CD14-positive monocyte (primary cell): Measurements from ENCODE around the gene PTGER1. TPM values are rescaled to one million over a fixed set of nuclear protein-coding genes. Genes with fewer than 3 reads are reported as not detected.

Source experiments
- DNase-seq, 3 donors: peaks; one replicate each; pipeline ENCODE4 v3.0.0-alpha.2; 2011 to 2022
- H2AFZ ChIP-seq: 2 replicates; pipeline ENCODE4 v1.6.0; 2012; ENCODE audit warnings: mild to moderate bottlenecking, low read depth, low read length, inconsistent platforms; ENCODE audit not compliant: insufficient read depth, poor library complexity, severe bottlenecking
- H3K27ac ChIP-seq, 2 donors: 1 replicate in 1 of 2; 2 replicates in 1 of 2; pipeline ENCODE4 v1.5.1; 2012 to 2013; ENCODE audit warnings: low read length in 2 of 2, control low read depth in 1 of 2, inconsistent platforms in 1 of 2, low read depth in 1 of 2, mild to moderate bottlenecking in 1 of 2
- H3K27me3 ChIP-seq, 2 donors: one replicate each; pipeline versions ENCODE4 v1.6.0 to v1.6.1; 2011 to 2013; ENCODE audit warnings: low read length in 2 of 2; ENCODE audit not compliant: control insufficient read depth in 2 of 2, insufficient read depth in 2 of 2
- H3K36me3 ChIP-seq, 2 donors: replicated peaks in 1 of 2; 1 replicate in 1 of 2; 2 replicates in 1 of 2; pipeline versions ENCODE4 v1.5.1 to v1.6.1; 2012 to 2013; ENCODE audit warnings: low read length in 2 of 2, control low read depth in 1 of 2, inconsistent platforms in 1 of 2, mild to moderate bottlenecking in 1 of 2; ENCODE audit not compliant: insufficient read depth in 2 of 2, control insufficient read depth in 1 of 2
- H3K4me1 ChIP-seq, 2 donors: 1 replicate in 1 of 2; 2 replicates in 1 of 2; pipeline versions ENCODE4 v1.5.1 to v1.6.1; 2012 to 2013; ENCODE audit warnings: low read length in 2 of 2, control low read depth in 1 of 2, inconsistent platforms in 1 of 2, mild to moderate bottlenecking in 1 of 2, moderate library complexity in 1 of 2; ENCODE audit not compliant: insufficient read depth in 2 of 2, control insufficient read depth in 1 of 2
- H3K4me2 ChIP-seq: replicated peaks from 2 replicates; pipeline ENCODE3; 2012; ENCODE audit warnings: low read length, moderate library complexity, mild to moderate bottlenecking; ENCODE audit not compliant: poor library complexity, severe bottlenecking; ENCODE audit errors: extremely low read depth
- H3K4me3 ChIP-seq, 3 experiments: fragments of 200-600 bp in 1 of 3; sonication (generic) in 1 of 3; replicated peaks in 1 of 3; 1 replicate in 2 of 3; 2 replicates in 1 of 3; pipeline ENCODE4 v1.5.1; 2011 to 2013; ENCODE audit warnings: low read length in 3 of 3, mild to moderate bottlenecking in 3 of 3, control low read depth in 2 of 3, low read depth in 2 of 3, inconsistent platforms in 1 of 3, moderate library complexity in 1 of 3
- H3K79me2 ChIP-seq: 2 replicates; pipeline ENCODE4 v1.6.0; 2012; ENCODE audit warnings: mild to moderate bottlenecking, control low read depth, inconsistent platforms, low read length, moderate library complexity; ENCODE audit not compliant: insufficient read depth
- H3K9ac ChIP-seq: 2 replicates; pipeline ENCODE4 v1.6.0; 2017; ENCODE audit warnings: low read length, mild to moderate bottlenecking; ENCODE audit not compliant: insufficient read depth, poor library complexity, severe bottlenecking
- H3K9me3 ChIP-seq, 2 donors: replicated peaks in 1 of 2; 1 replicate in 1 of 2; 2 replicates in 1 of 2; pipeline versions ENCODE4 v1.5.1 to v1.6.1; 2012 to 2013; ENCODE audit warnings: low read length in 2 of 2, control low read depth in 1 of 2; ENCODE audit not compliant: control insufficient read depth in 1 of 2, insufficient read depth in 1 of 2
- H4K20me1 ChIP-seq: 2 replicates; pipeline ENCODE4 v1.6.0; 2012; ENCODE audit warnings: mild to moderate bottlenecking, low read length, control low read depth, moderate library complexity; ENCODE audit not compliant: insufficient read depth
- H3K27ac Mint-ChIP-seq, 7 donors: one replicate each; pipeline ENCODE4 v1.8.0; 2020; ENCODE audit warnings: mild to moderate bottlenecking in 7 of 7, mixed read lengths in 7 of 7, moderate library complexity in 6 of 7, inconsistent platforms in 2 of 7
- H3K27me3 Mint-ChIP-seq, 3 donors: one replicate each; pipeline ENCODE4 v1.8.0; 2021 to 2022; ENCODE audit warnings: low read depth in 3 of 3, mild to moderate bottlenecking in 3 of 3, mixed read lengths in 3 of 3, moderate library complexity in 3 of 3, inconsistent platforms in 1 of 3
- H3K36me3 Mint-ChIP-seq, 2 donors: one replicate each; pipeline ENCODE4 v1.8.0; 2020; ENCODE audit warnings: mixed read lengths in 2 of 2, inconsistent platforms in 1 of 2, mild to moderate bottlenecking in 1 of 2
- H3K4me1 Mint-ChIP-seq: one replicate; pipeline ENCODE4 v1.8.0; 2020; ENCODE audit warnings: mild to moderate bottlenecking, mixed read lengths
- H3K4me3 Mint-ChIP-seq, 2 donors: one replicate each; pipeline ENCODE4 v1.8.0; 2020; ENCODE audit warnings: mild to moderate bottlenecking in 2 of 2, mixed read lengths in 2 of 2, moderate library complexity in 1 of 2
- H3K9me3 Mint-ChIP-seq, 7 donors: one replicate each; pipeline ENCODE4 v1.8.0; 2020 to 2022; ENCODE audit warnings: mixed read lengths in 7 of 7, mild to moderate bottlenecking in 6 of 7, moderate library complexity in 6 of 7, inconsistent platforms in 2 of 7
- whole genome bisulfite sequencing: methylation state at CpG from one replicate; pipeline ENCODE4 v1.1.5; 2013; ENCODE audit warnings: missing lambda C conversion rate; ENCODE audit not compliant: insufficient coverage; 5-methylcytosine and 5-hydroxymethylcytosine counted together
- intact Hi-C, 2 donors: fragments of 100-400 bp; cut with micrococcal nuclease; formaldehyde crosslinking; loops; one replicate each; pipeline versions ENCODE4 v1.15.0 to v1.15.1; 2023
- polyA plus RNA-seq, 3 donors: library from polyadenylated mRNA; depleted of rRNA in 1 of 3; unstranded in 2 of 3; stranded (reverse) in 1 of 3; fragments of 300-500 nt in 2 of 3; fragments of >200 nt in 1 of 3; fragmentation: Illumina TruSeq in 2 of 3; gene quantifications; 1 replicate in 2 of 3; 2 replicates in 1 of 3; pipeline ENCODE4 v1.2.3, GENCODE V29; 2012 to 2021
- TF ChIP-seq, protein P1 (sequence below): fragments of 200-600 bp; IDR thresholded peaks from one replicate; pipeline ENCODE4 v1.8.0; 2022; ENCODE audit warnings: antibody characterized with exemption, mild to moderate bottlenecking

Gene PTGER1
- polyA plus RNA-seq, 3 donors = not detected

DNA sequence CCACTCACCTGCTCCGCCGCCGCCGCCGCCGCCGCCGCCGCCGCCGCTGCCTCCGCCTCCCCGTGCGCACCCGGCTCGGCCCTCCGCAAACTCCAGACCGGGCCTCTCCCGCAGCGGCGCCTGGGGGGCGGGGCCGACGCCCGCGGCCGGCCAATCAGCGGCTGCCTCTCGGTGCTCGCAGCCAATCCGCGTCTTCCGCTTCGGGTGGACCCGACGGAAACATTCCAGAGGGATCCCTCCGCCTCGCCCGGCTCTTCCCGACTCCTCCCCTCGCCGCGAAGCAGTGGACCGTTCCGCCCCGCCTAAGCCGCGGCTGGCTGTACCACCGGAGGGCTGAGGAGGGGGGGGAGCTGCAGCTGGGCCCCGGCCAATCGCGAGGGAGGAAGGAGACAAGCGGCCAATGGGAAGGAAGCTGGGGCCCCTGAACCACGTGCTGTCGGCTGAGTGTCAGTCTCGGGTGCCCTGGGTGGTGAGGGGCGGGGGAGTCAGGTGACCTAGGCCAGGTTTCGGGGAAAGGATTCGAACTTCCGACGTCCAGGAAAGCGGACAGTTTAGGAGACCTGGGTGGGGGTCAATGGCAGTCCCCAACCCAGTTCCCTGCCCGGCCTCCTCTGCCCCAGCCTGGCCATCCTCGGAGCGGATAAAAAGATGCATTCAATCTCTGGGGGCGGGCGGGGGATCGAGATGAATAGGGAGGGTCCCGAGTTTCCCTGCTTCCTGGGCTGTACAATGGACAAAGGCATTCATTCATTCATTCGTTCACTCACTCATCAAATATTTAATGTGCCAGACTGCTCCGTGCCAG, 21.1 kb upstream of the PTGER1 start, which contains the start of gene GIPC1:
Gene GIPC1 (minus strand): TSS at position 99 of the 805 bp plus-strand sequence. CDS start 13,151 bp downstream, outside the sequence.
- no peak within 1 kb of the TSS for H3K27ac ChIP-seq
- no peaks in the 10 kb centered on the region for H3K9me3 ChIP-seq
- H2AFZ ChIP-seq = peak within 1 kb of the TSS; percentile 90
- intact Hi-C loops = loop anchor here in 1 of 2 donors (5.0 kb wide), 1 partner anchor 36 kb away; no protein-coding TSS in a partner anchor
- peak within 1 kb of the TSS in 3 of 7 donors; percentile 4 to 54 (median 35) for H3K27ac Mint-ChIP-seq
- peaks cover 7 to 22% (median 11%) of the 10 kb centered on the region in 3 donors for H3K27me3 Mint-ChIP-seq
- H3K4me1 ChIP-seq = peaks cover 23 to 25% of the 10 kb centered on the region in 2 donors
- peak; percentile 66 to 76 (median 67) for DNase-seq
- H3K9ac ChIP-seq = peak within 1 kb of the TSS; percentile 36
- peak within 1 kb of the TSS; percentile 83 for H3K4me2 ChIP-seq
- no peaks in the 10 kb centered on the region for H4K20me1 ChIP-seq
- H3K27me3 ChIP-seq = no peaks in the 10 kb centered on the region
- H3K9me3 Mint-ChIP-seq = no peaks in the 10 kb centered on the region
- WGBS = 3% methylated on average over 60 of the region's 71 CpGs
- peak within 1 kb of the TSS; percentile 71 to 83 for H3K4me3 Mint-ChIP-seq
- TF ChIP-seq, protein P1, sequence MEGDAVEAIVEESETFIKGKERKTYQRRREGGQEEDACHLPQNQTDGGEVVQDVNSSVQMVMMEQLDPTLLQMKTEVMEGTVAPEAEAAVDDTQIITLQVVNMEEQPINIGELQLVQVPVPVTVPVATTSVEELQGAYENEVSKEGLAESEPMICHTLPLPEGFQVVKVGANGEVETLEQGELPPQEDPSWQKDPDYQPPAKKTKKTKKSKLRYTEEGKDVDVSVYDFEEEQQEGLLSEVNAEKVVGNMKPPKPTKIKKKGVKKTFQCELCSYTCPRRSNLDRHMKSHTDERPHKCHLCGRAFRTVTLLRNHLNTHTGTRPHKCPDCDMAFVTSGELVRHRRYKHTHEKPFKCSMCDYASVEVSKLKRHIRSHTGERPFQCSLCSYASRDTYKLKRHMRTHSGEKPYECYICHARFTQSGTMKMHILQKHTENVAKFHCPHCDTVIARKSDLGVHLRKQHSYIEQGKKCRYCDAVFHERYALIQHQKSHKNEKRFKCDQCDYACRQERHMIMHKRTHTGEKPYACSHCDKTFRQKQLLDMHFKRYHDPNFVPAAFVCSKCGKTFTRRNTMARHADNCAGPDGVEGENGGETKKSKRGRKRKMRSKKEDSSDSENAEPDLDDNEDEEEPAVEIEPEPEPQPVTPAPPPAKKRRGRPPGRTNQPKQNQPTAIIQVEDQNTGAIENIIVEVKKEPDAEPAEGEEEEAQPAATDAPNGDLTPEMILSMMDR = no peak
- peak within 1 kb of the TSS; percentile 25 to 75 (median 55) for H3K4me3 ChIP-seq
- H3K36me3 ChIP-seq = no peaks in the 10 kb centered on the region
- no peaks in the 10 kb centered on the region for H3K79me2 ChIP-seq
- H3K36me3 Mint-ChIP-seq = peaks cover 0 to 1% of the 10 kb centered on the region in 2 donors
- H3K4me1 Mint-ChIP-seq = peaks cover 23% of the 10 kb centered on the region

DNA sequence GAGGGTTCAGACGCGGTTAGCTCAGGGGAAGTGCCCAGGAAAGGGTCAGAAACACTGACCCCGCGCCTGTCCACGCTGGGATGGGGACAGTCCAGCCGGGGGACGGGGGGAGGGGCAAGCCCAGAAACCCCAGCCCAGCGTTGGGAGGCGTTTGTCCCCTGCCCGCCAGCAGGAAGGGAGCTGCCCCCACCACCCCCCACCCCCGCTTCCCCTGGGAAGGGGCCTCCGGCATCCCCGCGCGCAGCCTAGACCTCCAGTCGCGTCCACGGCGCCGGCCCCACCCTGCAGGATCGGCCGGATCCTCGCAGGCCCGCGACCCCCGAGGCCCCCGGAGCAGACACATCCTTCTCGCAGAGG, 20.5 kb upstream of the PTGER1 start:
- no peaks in the 10 kb centered on the region for H3K9me3 Mint-ChIP-seq
- peak overlapping the region; percentile 71 to 83 for H3K4me3 Mint-ChIP-seq
- H3K4me2 ChIP-seq = peak overlapping the region; percentile 83
- H3K27me3 ChIP-seq = no peaks in the 10 kb centered on the region
- no peaks in the 10 kb centered on the region for H3K79me2 ChIP-seq
- H3K27me3 Mint-ChIP-seq = peaks cover 7 to 22% (median 11%) of the 10 kb centered on the region in 3 donors
- H3K27ac ChIP-seq = no peak overlapping the region
- no peaks in the 10 kb centered on the region for H4K20me1 ChIP-seq
- peaks cover 23% of the 10 kb centered on the region for H3K4me1 Mint-ChIP-seq
- no peaks in the 10 kb centered on the region for H3K36me3 ChIP-seq
- WGBS = under 1% methylated on average over 18 of the region's 28 CpGs
- H2AFZ ChIP-seq = peak overlapping the region; percentile 90
- TF ChIP-seq, protein P1 = no peak
- DNase-seq = no peak
- H3K27ac Mint-ChIP-seq = peak overlapping the region in 1 of 7 donors; percentile 54
- H3K4me1 ChIP-seq = peaks cover 23 to 25% of the 10 kb centered on the region in 2 donors
- H3K36me3 Mint-ChIP-seq = peaks cover 0 to 1% of the 10 kb centered on the region in 2 donors
- intact Hi-C loops = loop anchor here in 1 of 2 donors (5.0 kb wide), 1 partner anchor 37 kb away; no protein-coding TSS in a partner anchor
- H3K9ac ChIP-seq = peak overlapping the region; percentile 36
- no peaks in the 10 kb centered on the region for H3K9me3 ChIP-seq
- peak overlapping the region; percentile 25 to 75 (median 55) for H3K4me3 ChIP-seq
